SU-DHL-6 (cell line): ENCODE measurements around the gene SNX18.

Experiments
- H2AFZ ChIP-seq: fragments of 200-600 bp; sonication (generic); 2 replicates; pipeline ENCODE4 v1.6.1; 2014; ENCODE audit warnings: low read depth, mild to moderate bottlenecking, moderate library complexity, mixed read lengths, antibody characterized with exemption, low read length; ENCODE audit not compliant: severe bottlenecking
- H3F3A ChIP-seq: fragments of 200-600 bp; shearing (Covaris generic); 2 replicates; pipeline ENCODE4 v1.6.0; 2016; ENCODE audit warnings: antibody characterized with exemption, mild to moderate bottlenecking; ENCODE audit not compliant: insufficient read depth
- H3K27ac ChIP-seq: fragments of 200-600 bp; sonication (generic); 2 replicates; pipeline ENCODE4 v1.5.1; 2016; ENCODE audit warnings: low read depth, mild to moderate bottlenecking, low read length, moderate library complexity, mixed read lengths
- H3K27me3 ChIP-seq: fragments of 200-600 bp; sonication (generic), shearing (Covaris generic); 2 replicates; pipeline ENCODE4 v1.6.0; 2014; ENCODE audit warnings: mild to moderate bottlenecking, low read length
- H3K36me3 ChIP-seq: fragments of 200-600 bp; sonication (generic); 2 replicates; pipeline ENCODE4 v1.6.1; 2014; ENCODE audit warnings: mild to moderate bottlenecking, low read length, mixed read lengths
- H3K4me2 ChIP-seq: fragments of 300-600, 200-600 bp; shearing (Covaris generic), sonication (generic); 2 replicates; pipeline ENCODE4 v1.6.0; 2014; ENCODE audit warnings: low read length, low read depth, mild to moderate bottlenecking; ENCODE audit not compliant: poor library complexity, severe bottlenecking
- H3K4me3 ChIP-seq: fragments of 200-600 bp; sonication (generic); 2 replicates; pipeline ENCODE4 v1.5.1; 2014; ENCODE audit warnings: antibody characterized with exemption, low read length, mild to moderate bottlenecking, mixed read lengths; ENCODE audit not compliant: insufficient read depth, poor library complexity, severe bottlenecking
- H3K79me2 ChIP-seq: fragments of 200-600 bp; sonication (generic); 2 replicates; pipeline ENCODE4 v1.6.1; 2014; ENCODE audit warnings: mild to moderate bottlenecking, low read length, moderate library complexity; ENCODE audit not compliant: insufficient read depth
- H3K9ac ChIP-seq: fragments of 200-600 bp; sonication (generic); 2 replicates; pipeline ENCODE4 v1.7.0; 2014; ENCODE audit warnings: mild to moderate bottlenecking, low read length
- H3K9me2 ChIP-seq: fragments of 200-600 bp; sonication (generic); replicated peaks from 2 replicates; pipeline ENCODE4 v1.6.1; 2014; ENCODE audit warnings: low read length; ENCODE audit not compliant: insufficient read depth
- H3K9me3 ChIP-seq: fragments of 200-600 bp; sonication (generic); 2 replicates; pipeline ENCODE4 v1.6.1; 2014; ENCODE audit warnings: low read length, mixed read lengths; ENCODE audit not compliant: insufficient read depth
- H4K20me1 ChIP-seq: fragments of 200-600 bp; sonication (generic); 2 replicates; pipeline ENCODE4 v1.6.1; 2014; ENCODE audit warnings: low read depth, mild to moderate bottlenecking, antibody characterized with exemption, low read length, moderate library complexity, mixed read lengths
- CTCF ChIP-seq: fragments of 200-600 bp; sonication (generic); IDR thresholded peaks from one replicate; pipeline ENCODE4 v1.5.1; 2017; ENCODE audit warnings: antibody characterized with exemption, mild to moderate bottlenecking, low read length, moderate library complexity; ENCODE audit not compliant: insufficient read depth, poor library complexity, severe bottlenecking
- EZH2phosphoT487 ChIP-seq: fragments of 200-600 bp; sonication (generic), shearing (Covaris generic); conservative IDR thresholded peaks from 2 replicates; pipeline ENCODE4 v1.6.1; 2018; ENCODE audit warnings: mild to moderate bottlenecking, antibody characterized with exemption, low read length, moderate library complexity, mixed read lengths

The SNX18 gene

GRCh38 chr5:54525261-54525660 is 7.7 kb downstream of the SNX18 start:
- H3K79me2 ChIP-seq = no peaks in the 10 kb centered on the region
- H3K4me2 ChIP-seq = no peak overlapping the region
- H3K4me3 ChIP-seq = no peak overlapping the region
- no peak overlapping the region for H3K9ac ChIP-seq
- no peaks in the 10 kb centered on the region for H3K36me3 ChIP-seq
- no peak overlapping the region for H3K27ac ChIP-seq
- no peaks in the 10 kb centered on the region for H4K20me1 ChIP-seq
- no peaks in the 10 kb centered on the region for H3F3A ChIP-seq
- H3K9me2 ChIP-seq = no peaks in the 10 kb centered on the region
- H3K27me3 ChIP-seq = no peaks in the 10 kb centered on the region
- no peaks in the 10 kb centered on the region for H3K9me3 ChIP-seq
- no peak overlapping the region for H2AFZ ChIP-seq
- TF ChIP-seq CTCF (no peak), EZH2phosphoT487 (no peak)

GRCh38 chr5:54525692-54526091 is 8.1 kb downstream of the SNX18 start:
- Histone ChIP-seq H3K27ac (no peak overlapping the region), H3K36me3 (no peaks in the 10 kb centered on the region), H3K9ac (no peak overlapping the region), H3K4me2 (no peak overlapping the region), H3K9me2 (no peaks in the 10 kb centered on the region), H3K9me3 (no peaks in the 10 kb centered on the region), H3F3A (no peaks in the 10 kb centered on the region), H3K79me2 (no peaks in the 10 kb centered on the region), H3K27me3 (no peaks in the 10 kb centered on the region), H4K20me1 (no peaks in the 10 kb centered on the region), H3K4me3 (no peak overlapping the region), H2AFZ (no peak overlapping the region)
- TF ChIP-seq CTCF (no peak), EZH2phosphoT487 (no peak)

GRCh38 chr5:54526604-54527288 is 9.2 kb downstream of the SNX18 start:
- H3K9ac ChIP-seq = no peak overlapping the region
- no peaks in the 10 kb centered on the region for H4K20me1 ChIP-seq
- H3K4me3 ChIP-seq = no peak overlapping the region
- H3K4me2 ChIP-seq = no peak overlapping the region
- no peaks in the 10 kb centered on the region for H3K9me3 ChIP-seq
- H3K79me2 ChIP-seq = no peaks in the 10 kb centered on the region
- no peak overlapping the region for H2AFZ ChIP-seq
- no peak for TF ChIP-seq CTCF
- TF ChIP-seq EZH2phosphoT487 = no peak
- H3K36me3 ChIP-seq = no peaks in the 10 kb centered on the region
- no peak overlapping the region for H3K27ac ChIP-seq
- H3K27me3 ChIP-seq = no peaks in the 10 kb centered on the region
- no peaks in the 10 kb centered on the region for H3F3A ChIP-seq
- no peaks in the 10 kb centered on the region for H3K9me2 ChIP-seq
